GM21717 (cell line): Measurements from ENCODE around the gene MAP7.
A peak's percentile ranks its signal among the peaks of the same experiment; 100 is the strongest.

ENCODE experiments used
- ATAC-seq: cut with Tn5 transposase; IDR thresholded peaks from one replicate; pipeline ENCODE4 v1.9.1; 2021; ENCODE audit warnings: mild to moderate bottlenecking, moderate library complexity; ENCODE audit not compliant: unreplicated experiment

MAP7 gene

GRCh38 chr6:136566007-136566487 is 15.8 kb upstream of the MAP7 start:
- ATAC-seq = no peak

- ATAC-seq = no peak
Measured at GRCh38 chr6:136564180-136564579, 14.0 kb upstream of the MAP7 start.

- no peak for ATAC-seq
Measured at GRCh38 chr6:136563386-136564152, 13.3 kb upstream of the MAP7 start.

- no peak for ATAC-seq
Measured at GRCh38 chr6:136562211-136562610, 12.0 kb upstream of the MAP7 start.

GRCh38 chr6:136553166-136553787 is 3.1 kb upstream of the MAP7 start:
- no peak for ATAC-seq

GRCh38 chr6:136552054-136552453 is 1.8 kb upstream of the MAP7 start:
- no peak for ATAC-seq

GRCh38 chr6:136551103-136551502 is 881 bp upstream of the MAP7 start:
- ATAC-seq = no peak

- peak; percentile 70 for ATAC-seq
Measured at GRCh38 chr6:136550045-136550329, 235 bp downstream of the MAP7 start.

- ATAC-seq = peak; percentile 7
Measured at GRCh38 chr6:136549300-136550044, 750 bp downstream of the MAP7 start.

- ATAC-seq = no peak
Measured at GRCh38 chr6:136548582-136549299, 1.5 kb downstream of the MAP7 start.

- no peak for ATAC-seq
Measured at GRCh38 chr6:136547871-136548270, 2.4 kb downstream of the MAP7 start.

GRCh38 chr6:136547336-136547735 is 2.9 kb downstream of the MAP7 start:
- ATAC-seq = no peak

- ATAC-seq = no peak
Measured at GRCh38 chr6:136546331-136546730, 3.9 kb downstream of the MAP7 start.

GRCh38 chr6:136544326-136544725 is 5.9 kb downstream of the MAP7 start:
- ATAC-seq = no peak

GRCh38 chr6:136541395-136541794 is 8.8 kb downstream of the MAP7 start:
- no peak for ATAC-seq

- ATAC-seq = no peak
Measured at GRCh38 chr6:136539967-136540652, 10.1 kb downstream of the MAP7 start.

GRCh38 chr6:136538836-136539235 is 11.4 kb downstream of the MAP7 start:
- ATAC-seq = no peak

- no peak for ATAC-seq
Measured at GRCh38 chr6:136535880-136536650, 14.2 kb downstream of the MAP7 start.

- no peak for ATAC-seq
Measured at GRCh38 chr6:136535017-136535765, 15.0 kb downstream of the MAP7 start.
